Activated CD4-positive, alpha-beta memory T cell treated with anti-CD3 and anti-CD28 coated beads, Interleukin-2, amount 10 ng/mL, durations not matched to agents 7 days and 5 days (primary cell): ENCODE data around the gene PHF21A. TPM values are rescaled to one million over a fixed set of nuclear protein-coding genes. Genes with fewer than 3 reads are reported as not detected.

Experiments
- CTCF ChIA-PET: fragments of 350-600 bp; sonication (Branson Sonifier 250); formaldehyde crosslinking; loops from one replicate; lab custom pipeline; 2021; ENCODE audit warnings: antibody characterized with exemption, inconsistent platforms; lab: Charles Lee
- POLR2A ChIA-PET: fragments of 350-600 bp; sonication (Branson Sonifier 250); formaldehyde crosslinking; loops from one replicate; lab custom pipeline; 2021; ENCODE audit warnings: antibody characterized with exemption; lab: Charles Lee
- DNase-seq: peaks from one replicate; pipeline ENCODE4 v3.0.0-alpha.2; 2020
- H3K27ac Mint-ChIP-seq: one replicate; pipeline ENCODE4 v1.8.0; 2021; ENCODE audit warnings: mild to moderate bottlenecking, mixed read lengths
- H3K27me3 Mint-ChIP-seq: one replicate; pipeline ENCODE4 v1.8.0; 2021; ENCODE audit warnings: mixed read lengths
- H3K36me3 Mint-ChIP-seq: one replicate; pipeline ENCODE4 v1.8.0; 2021; ENCODE audit warnings: low read depth, mixed read lengths
- H3K4me1 Mint-ChIP-seq: one replicate; pipeline ENCODE4 v1.8.0; 2021; ENCODE audit warnings: mixed read lengths
- H3K4me3 Mint-ChIP-seq: one replicate; pipeline ENCODE4 v1.8.0; 2021; ENCODE audit warnings: mild to moderate bottlenecking, mixed read lengths
- H3K9me3 Mint-ChIP-seq: one replicate; pipeline ENCODE4 v1.8.0; 2021; ENCODE audit warnings: mixed read lengths
- total RNA-seq, 2 experiments: library from RNA; stranded (reverse); gene quantifications; one replicate each; pipeline ENCODE4 v1.2.3, GENCODE V29; 2021

The PHF21A gene
- total RNA-seq, 2 experiments from 2014 or later: 52.6 to 56.9 TPM

DNA sequence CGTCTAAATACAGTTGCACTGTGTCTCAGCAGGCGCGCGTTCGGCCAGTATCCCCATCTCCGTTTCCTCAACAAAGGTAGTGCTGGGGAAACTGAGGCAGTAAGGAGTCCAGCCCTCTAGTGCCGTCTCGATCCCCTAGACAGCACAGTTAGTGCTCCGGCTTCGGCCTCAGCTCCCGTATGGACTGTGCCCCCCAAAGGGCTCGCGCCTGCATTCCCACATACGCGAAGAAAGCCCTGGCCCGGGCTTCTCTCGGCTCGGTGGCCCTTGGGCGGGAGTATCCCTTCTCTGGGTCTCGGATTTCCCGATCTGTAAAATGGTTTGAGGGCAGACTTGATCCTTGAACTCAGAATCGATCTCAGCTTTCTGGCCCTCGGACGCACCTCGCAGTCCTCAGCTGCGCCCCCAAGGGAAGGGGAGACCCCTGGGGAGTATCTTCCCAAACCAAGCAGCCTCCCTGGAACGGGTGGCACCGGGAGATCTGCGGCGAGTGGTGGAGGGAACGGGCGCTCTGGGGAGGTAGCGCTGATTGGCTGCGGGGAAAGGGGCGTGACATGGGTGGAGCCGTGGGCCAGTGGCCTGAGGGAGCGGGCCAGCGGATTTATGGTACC, 202.8 kb downstream of the PHF21A start:
- H3K9me3 Mint-ChIP-seq: no peaks in the 10 kb centered on the region
- POLR2A ChIA-PET: interaction anchor here (0.9 to 6.1 kb wide), 14 partner anchors 10 to 325 kb away, joined by 3 to 78 read pairs (median 8); partner anchors contain the start of genes CRY2 and SLC35C1
- peak overlapping the region; percentile 97 for H3K4me3 Mint-ChIP-seq
- CTCF ChIA-PET: interaction anchor here (0.9 to 1.9 kb wide), 11 partner anchors 12 to 320 kb away, joined by 3 to 12 read pairs (median 8); partner anchors contain the start of gene CRY2
- H3K27ac Mint-ChIP-seq: peak overlapping the region; percentile 97
- peaks cover 44% of the 10 kb centered on the region for H3K4me1 Mint-ChIP-seq
- peaks cover 9% of the 10 kb centered on the region for H3K27me3 Mint-ChIP-seq
- peak; percentile 78 for DNase-seq
- peaks cover 22% of the 10 kb centered on the region for H3K36me3 Mint-ChIP-seq

DNA sequence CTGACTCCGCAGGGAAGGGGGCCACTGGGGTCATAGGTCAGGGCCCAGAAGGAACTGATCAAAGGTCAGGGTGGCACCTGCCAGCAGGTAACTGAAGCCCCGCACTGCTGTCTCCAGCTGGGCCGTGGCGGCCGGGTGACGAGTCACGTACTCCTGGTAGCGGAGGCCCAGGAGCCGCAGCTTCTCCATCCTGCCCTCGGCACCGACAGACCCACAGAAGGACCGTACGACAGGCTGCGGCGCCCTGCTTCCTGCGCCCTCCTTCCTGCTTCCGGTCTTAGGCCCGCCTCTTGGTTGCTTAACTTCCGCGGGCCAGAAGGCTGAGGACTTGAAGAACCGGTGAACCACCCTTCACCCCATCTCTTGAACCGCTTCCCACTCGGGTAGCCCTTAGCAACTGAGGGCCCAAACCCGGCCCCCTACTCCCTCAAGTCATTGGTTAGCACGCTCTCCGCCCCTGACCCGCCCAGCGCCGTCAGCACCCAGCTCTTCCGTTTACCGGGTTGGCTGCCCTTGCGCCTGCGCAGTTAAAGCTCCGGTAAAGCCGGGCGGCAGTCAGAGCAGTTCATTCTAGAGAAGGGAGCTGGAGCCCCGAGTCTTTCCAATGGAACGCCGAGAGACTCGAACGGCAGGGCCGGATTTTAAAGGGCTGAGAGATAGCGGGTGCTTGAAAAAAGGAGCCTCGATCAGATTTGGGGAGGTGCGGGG, 203.5 kb downstream of the PHF21A start, which contains the start of gene PEX16:
Gene PEX16 (minus strand): TSS at position 255 of the 708 bp plus-strand sequence. CDS start 66 bp downstream, at position 189.
- Mint-ChIP-seq H3K27ac (peak within 1 kb of the TSS; percentile 97), H3K9me3 (no peaks in the 10 kb centered on the region), H3K27me3 (peaks cover 6% of the 10 kb centered on the region), H3K4me3 (peak within 1 kb of the TSS; percentile 97), H3K36me3 (peaks cover 24% of the 10 kb centered on the region), H3K4me1 (peaks cover 41% of the 10 kb centered on the region)
- CTCF ChIA-PET: interaction anchor here (0.9 to 1.9 kb wide), 12 partner anchors 12 to 436 kb away, joined by 3 to 12 read pairs (median 6); partner anchors contain the start of gene CRY2
- peak; percentile 97 for DNase-seq
- POLR2A ChIA-PET: interaction anchor here (0.7 to 6.1 kb wide), 18 partner anchors 8 to 326 kb away, joined by 3 to 78 read pairs (median 5); partner anchors contain the start of genes CRY2 and SLC35C1

- Mint-ChIP-seq H3K9me3 (no peaks in the 10 kb centered on the region), H3K4me1 (peaks cover 41% of the 10 kb centered on the region), H3K27ac (peak overlapping the region; percentile 97), H3K27me3 (peaks cover 6% of the 10 kb centered on the region), H3K36me3 (peaks cover 24% of the 10 kb centered on the region), H3K4me3 (peak overlapping the region; percentile 97)
- peak; percentile 41 for DNase-seq
- ChIA-PET POLR2A (interaction anchor here (0.7 to 6.1 kb wide), 15 partner anchors 8 to 146 kb away, joined by 3 to 78 read pairs (median 6); partner anchors contain the start of genes CRY2 and SLC35C1), CTCF (interaction anchor here (0.9 to 1.9 kb wide), 9 partner anchors 13 to 436 kb away, joined by 3 to 12 read pairs (median 4); partner anchors contain the start of gene CRY2)
Observed at GRCh38 chr11:45917286-45917622, 204.0 kb downstream of the PHF21A start.

DNA sequence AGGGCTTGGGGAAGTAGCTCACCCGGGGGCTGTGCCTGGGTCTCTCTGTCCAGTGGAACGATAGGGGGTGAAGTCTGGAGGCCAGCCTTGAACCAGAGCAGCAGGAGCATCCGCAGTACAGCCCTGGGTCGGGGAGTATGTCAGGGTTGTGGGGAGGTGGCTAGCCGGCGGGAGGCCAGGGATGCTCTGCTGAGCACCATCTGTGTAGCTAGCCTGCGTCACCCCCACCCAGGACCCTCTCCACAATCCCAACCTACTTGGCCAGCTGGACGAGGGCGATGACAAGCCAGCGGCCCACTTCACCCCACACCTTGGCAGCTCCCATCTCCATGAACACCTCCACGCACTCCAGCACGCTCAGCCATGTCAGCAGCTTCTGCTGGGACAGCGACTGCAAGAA, 205.8 kb downstream of the PHF21A start:
- no peaks in the 10 kb centered on the region for H3K27me3 Mint-ChIP-seq
- H3K36me3 Mint-ChIP-seq: peaks cover 32% of the 10 kb centered on the region
- ChIA-PET POLR2A (interaction anchor here (0.8 to 6.1 kb wide), 2 partner anchors 14 to 25 kb away, joined by 3 to 78 read pairs; no protein-coding TSS in a partner anchor), CTCF (no interaction called here)
- peak overlapping the region; percentile 31 for H3K27ac Mint-ChIP-seq
- no peaks in the 10 kb centered on the region for H3K9me3 Mint-ChIP-seq
- no peak for DNase-seq
- peaks cover 37% of the 10 kb centered on the region for H3K4me1 Mint-ChIP-seq
- H3K4me3 Mint-ChIP-seq: peak overlapping the region; percentile 17

- Mint-ChIP-seq H3K9me3 (no peaks in the 10 kb centered on the region), H3K27ac (no peak overlapping the region), H3K4me1 (peaks cover 24% of the 10 kb centered on the region), H3K4me3 (no peak overlapping the region), H3K27me3 (no peaks in the 10 kb centered on the region), H3K36me3 (peaks cover 32% of the 10 kb centered on the region)
- ChIA-PET POLR2A (no interaction called here), CTCF (interaction anchor here (1.4 kb wide), 1 partner anchor 51 kb away, joined by 3 read pairs; no protein-coding TSS in a partner anchor)
- no peak for DNase-seq
Observed at GRCh38 chr11:45913942-45914635, 207.2 kb downstream of the PHF21A start.

DNA sequence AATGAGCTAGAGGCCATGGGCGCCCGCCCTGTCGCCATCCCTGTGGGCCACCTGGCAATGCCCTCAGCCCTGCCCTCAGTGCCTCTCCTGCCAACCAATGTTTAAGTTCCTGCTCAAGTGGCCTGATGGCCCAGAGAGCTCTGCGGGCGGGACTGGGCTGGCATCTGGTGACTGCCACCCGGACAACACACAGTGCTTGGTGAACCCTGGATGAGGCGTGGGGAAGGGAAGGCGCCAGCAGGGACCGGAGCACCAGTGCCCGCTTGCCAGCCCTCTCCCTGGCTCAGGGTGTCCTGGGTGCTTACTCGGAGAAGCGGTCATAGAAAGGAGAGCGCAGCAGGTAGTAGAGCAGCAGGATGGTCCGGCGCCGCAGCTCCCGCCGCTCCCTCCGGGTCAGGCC, 207.7 kb downstream of the PHF21A start:
- no peaks in the 10 kb centered on the region for H3K9me3 Mint-ChIP-seq
- H3K4me1 Mint-ChIP-seq: peaks cover 19% of the 10 kb centered on the region
- no peak overlapping the region for H3K4me3 Mint-ChIP-seq
- H3K36me3 Mint-ChIP-seq: peaks cover 32% of the 10 kb centered on the region
- H3K27me3 Mint-ChIP-seq: no peaks in the 10 kb centered on the region
- CTCF ChIA-PET: interaction anchor here (1.4 kb wide), 1 partner anchor 51 kb away, joined by 3 read pairs; no protein-coding TSS in a partner anchor
- DNase-seq: no peak
- POLR2A ChIA-PET: no interaction called here
- no peak overlapping the region for H3K27ac Mint-ChIP-seq

GRCh38 chr11:45910623-45911022, 210.6 kb downstream of the PHF21A start:
- H3K27me3 Mint-ChIP-seq: no peaks in the 10 kb centered on the region

GRCh38 chr11:45909594-45910475, 211.4 kb downstream of the PHF21A start:
- ChIA-PET POLR2A (interaction anchor here (2.7 kb wide), 1 partner anchor 8 kb away, joined by 12 read pairs; the partner anchor contains the start of gene PEX16), CTCF (no interaction called here)
- no peaks in the 10 kb centered on the region for H3K27me3 Mint-ChIP-seq
- H3K4me3 Mint-ChIP-seq: no peak overlapping the region
- H3K9me3 Mint-ChIP-seq: no peaks in the 10 kb centered on the region
- peaks cover 6% of the 10 kb centered on the region for H3K4me1 Mint-ChIP-seq
- H3K36me3 Mint-ChIP-seq: peaks cover 17% of the 10 kb centered on the region
- no peak overlapping the region for H3K27ac Mint-ChIP-seq
- DNase-seq: no peak

More at GRCh38 chr11:45910623-45911022, 210.6 kb downstream of the PHF21A start:
- no peaks in the 10 kb centered on the region for H3K9me3 Mint-ChIP-seq
- H3K4me3 Mint-ChIP-seq: no peak overlapping the region
- H3K4me1 Mint-ChIP-seq: peaks cover 8% of the 10 kb centered on the region
- ChIA-PET POLR2A (no interaction called here), CTCF (no interaction called here)
- no peak overlapping the region for H3K27ac Mint-ChIP-seq
- peaks cover 21% of the 10 kb centered on the region for H3K36me3 Mint-ChIP-seq
- no peak for DNase-seq

- no peaks in the 10 kb centered on the region for H3K27me3 Mint-ChIP-seq
- no peak overlapping the region for H3K27ac Mint-ChIP-seq
- peaks cover 9% of the 10 kb centered on the region for H3K36me3 Mint-ChIP-seq
- ChIA-PET CTCF (no interaction called here), POLR2A (interaction anchor here (2.7 kb wide), 1 partner anchor 9 kb away, joined by 12 read pairs; the partner anchor contains the start of gene PEX16)
- no peak overlapping the region for H3K4me3 Mint-ChIP-seq
- DNase-seq: no peak
- no peaks in the 10 kb centered on the region for H3K9me3 Mint-ChIP-seq
- H3K4me1 Mint-ChIP-seq: peaks cover 6% of the 10 kb centered on the region
Observed at GRCh38 chr11:45907911-45908370, 213.3 kb downstream of the PHF21A start.

DNA sequence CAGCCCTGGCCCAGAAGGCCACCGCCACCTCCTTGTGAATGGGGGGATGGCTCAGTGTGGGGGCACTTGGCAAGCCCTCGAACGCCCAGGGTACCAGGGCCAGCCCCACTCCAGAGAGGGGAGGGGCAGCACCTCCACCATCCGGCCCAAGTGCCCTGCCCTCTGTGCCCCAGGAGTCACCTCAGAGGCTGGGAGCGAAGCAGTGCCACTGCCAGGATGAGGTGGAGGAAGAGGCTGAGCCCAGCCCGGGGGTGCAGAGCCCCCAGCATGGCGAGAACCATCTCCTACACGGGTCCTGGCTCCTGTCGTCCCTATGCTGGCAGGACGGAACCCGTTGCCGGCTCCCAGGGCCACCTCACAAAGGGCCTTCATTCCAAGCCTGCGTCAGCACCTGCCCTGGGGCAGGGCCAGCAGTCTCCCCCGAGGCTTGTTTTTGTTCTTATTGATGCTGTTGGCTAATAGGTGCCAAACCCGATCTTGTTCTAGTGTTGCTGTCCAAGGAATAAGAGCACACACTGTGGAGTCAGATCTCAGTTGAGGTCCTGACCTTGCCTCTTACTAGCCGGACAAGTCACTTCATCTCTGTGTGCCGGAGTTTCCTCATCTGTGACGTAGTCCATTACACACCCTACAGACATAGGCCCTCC, 214.2 kb downstream of the PHF21A start, which contains the start of gene FREY1:
Gene FREY1 (minus strand): TSS at position 307 of the 647 bp plus-strand sequence. CDS start 26 bp downstream, at position 281.
- no peaks in the 10 kb centered on the region for H3K9me3 Mint-ChIP-seq
- H3K36me3 Mint-ChIP-seq: peaks cover 9% of the 10 kb centered on the region
- ChIA-PET POLR2A (interaction anchor here (2.7 to 3.3 kb wide), 2 partner anchors 10 to 11 kb away, joined by 12 to 13 read pairs; partner anchors contain the start of gene PEX16), CTCF (no interaction called here)
- no peak within 1 kb of the TSS for H3K4me3 Mint-ChIP-seq
- H3K4me1 Mint-ChIP-seq: peaks cover 6% of the 10 kb centered on the region
- DNase-seq: no peak
- no peak within 1 kb of the TSS for H3K27ac Mint-ChIP-seq
- no peaks in the 10 kb centered on the region for H3K27me3 Mint-ChIP-seq

GRCh38 chr11:45906096-45906682, 215.1 kb downstream of the PHF21A start:
- Mint-ChIP-seq H3K9me3 (no peaks in the 10 kb centered on the region), H3K4me3 (no peak overlapping the region), H3K27ac (no peak overlapping the region), H3K4me1 (peaks cover 6% of the 10 kb centered on the region), H3K27me3 (peaks cover 7% of the 10 kb centered on the region), H3K36me3 (peaks cover 5% of the 10 kb centered on the region)
- CTCF ChIA-PET: no interaction called here
- POLR2A ChIA-PET: interaction anchor here (3.3 kb wide), 1 partner anchor 11 kb away, joined by 13 read pairs; the partner anchor contains the start of gene PEX16
- no peak for DNase-seq
